Neuronal stem cell (in vitro differentiated cells): ENCODE measurements around the gene AGAP1.

Experiments used
- DNase-seq: peaks from one replicate; pipeline ENCODE4 v3.0.0-alpha.2; 2013; ENCODE audit warnings: low spot score
- H2AFZ ChIP-seq: one replicate; pipeline ENCODE4 v1.6.1; 2013; ENCODE audit warnings: mild to moderate bottlenecking, low read length, inconsistent platforms
- H2AK5ac ChIP-seq: 2 replicates; pipeline ENCODE4 v1.6.1; 2013; ENCODE audit warnings: low read depth, mild to moderate bottlenecking, inconsistent platforms, low read length, moderate library complexity, mixed read lengths
- H2BK120ac ChIP-seq: 2 replicates; pipeline ENCODE4 v1.6.1; 2013; ENCODE audit warnings: low read depth, mild to moderate bottlenecking, inconsistent platforms, low read length, moderate library complexity, mixed read lengths
- H2BK12ac ChIP-seq: one replicate; pipeline ENCODE4 v1.6.1; 2013; ENCODE audit warnings: low read length, inconsistent platforms
- H2BK15ac ChIP-seq: 2 replicates; pipeline ENCODE4 v1.6.1; 2013; ENCODE audit warnings: mild to moderate bottlenecking, low read length, inconsistent platforms, mixed read lengths
- H2BK5ac ChIP-seq: one replicate; pipeline ENCODE4 v1.6.1; 2013; ENCODE audit warnings: inconsistent platforms, mild to moderate bottlenecking, low read length, moderate library complexity
- H3K14ac ChIP-seq: one replicate; pipeline ENCODE4 v1.6.1; 2013; ENCODE audit warnings: low read length, inconsistent platforms
- H3K18ac ChIP-seq: 2 replicates; pipeline ENCODE4 v1.6.1; 2013; ENCODE audit warnings: low read length, inconsistent platforms
- H3K23ac ChIP-seq: 2 replicates; pipeline ENCODE4 v1.6.1; 2013; ENCODE audit warnings: low read depth, mild to moderate bottlenecking, mixed read lengths, low read length, inconsistent platforms; ENCODE audit not compliant: poor library complexity
- H3K27ac ChIP-seq: replicated peaks from 3 replicates; pipeline ENCODE4 v1.5.1; 2013; ENCODE audit warnings: low read length, inconsistent platforms
- H3K27me3 ChIP-seq, 3 experiments: 2 replicates each; pipeline ENCODE4 v1.6.1; 2013; ENCODE audit warnings: low read length in 3 of 3, mild to moderate bottlenecking in 2 of 3, inconsistent platforms in 1 of 3, low read depth in 1 of 3, mixed read lengths in 1 of 3, moderate library complexity in 1 of 3; ENCODE audit not compliant: control insufficient read depth in 3 of 3, insufficient read depth in 3 of 3
- H3K36me3 ChIP-seq, 2 donors: replicated peaks in 1 of 2; 2 replicates each; pipeline ENCODE4 v1.6.1; 2013; ENCODE audit warnings: low read length in 2 of 2; ENCODE audit not compliant: control insufficient read depth in 2 of 2, insufficient read depth in 2 of 2
- H3K4ac ChIP-seq: 2 replicates; pipeline ENCODE4 v1.6.1; 2013; ENCODE audit warnings: inconsistent platforms, mild to moderate bottlenecking, low read length, moderate library complexity
- H3K4me1 ChIP-seq, 2 donors: 1 replicate in 1 of 2; 2 replicates in 1 of 2; pipeline ENCODE4 v1.6.1; 2013; ENCODE audit warnings: low read length in 2 of 2, low read depth in 1 of 2; ENCODE audit not compliant: control insufficient read depth in 2 of 2, insufficient read depth in 1 of 2
- H3K4me2 ChIP-seq: one replicate; pipeline ENCODE4 v1.6.1; 2013; ENCODE audit warnings: mild to moderate bottlenecking, low read length, inconsistent platforms; ENCODE audit not compliant: insufficient read depth, poor library complexity, severe bottlenecking
- H3K4me3 ChIP-seq, 2 donors: 2 replicates each; pipeline ENCODE4 v1.5.1; 2013; ENCODE audit warnings: low read length in 2 of 2, mild to moderate bottlenecking in 2 of 2, inconsistent platforms in 1 of 2, moderate library complexity in 1 of 2
- H3K79me1 ChIP-seq: one replicate; pipeline ENCODE4 v1.6.1; 2013; ENCODE audit warnings: low read depth, mild to moderate bottlenecking, inconsistent platforms, low read length, moderate library complexity
- H3K9ac ChIP-seq: one replicate; pipeline ENCODE4 v1.6.1; 2013; ENCODE audit warnings: mild to moderate bottlenecking, low read depth, low read length, inconsistent platforms; ENCODE audit not compliant: poor library complexity
- H3K9me3 ChIP-seq, 2 donors: replicated peaks in 1 of 2; 2 replicates each; pipeline versions ENCODE3 to v1.6.1; 2013; ENCODE audit warnings: low read length in 2 of 2, mild to moderate bottlenecking in 2 of 2, inconsistent platforms in 1 of 2, low read depth in 1 of 2, mixed read lengths in 1 of 2, moderate library complexity in 1 of 2; ENCODE audit not compliant: control insufficient read depth in 2 of 2, insufficient read depth in 1 of 2
- H4K8ac ChIP-seq: one replicate; pipeline ENCODE4 v1.6.1; 2013; ENCODE audit warnings: low read depth, mild to moderate bottlenecking, inconsistent platforms, low read length, moderate library complexity
- H4K91ac ChIP-seq: one replicate; pipeline ENCODE4 v1.6.1; 2013; ENCODE audit warnings: low read length, low read depth, mild to moderate bottlenecking, inconsistent platforms; ENCODE audit not compliant: poor library complexity
- WGBS, 2 donors: extraction: QIAGEN DNeasy Blood & Tissue Kit; methylation state at CpG; one replicate each; pipeline ENCODE4 v1.1.7; 2013; ENCODE audit warnings: missing lambda C conversion rate in 2 of 2, mixed read lengths in 1 of 2; ENCODE audit not compliant: insufficient read length in 2 of 2, insufficient replicate concordance in 1 of 2; ENCODE audit errors: extremely low coverage in 2 of 2; 5-methylcytosine and 5-hydroxymethylcytosine counted together

The AGAP1 gene

GRCh38 chr2:235563056-235563910, 69.4 kb downstream of the AGAP1 start:
- Histone ChIP-seq H3K36me3 (peaks cover 0 to 3% of the 10 kb centered on the region in 2 donors), H3K4ac (no peak overlapping the region), H4K91ac (no peak overlapping the region), H4K8ac (no peak overlapping the region), H3K4me3 (peak overlapping the region in 1 of 2 donors; percentile 19), H3K9me3 (peaks cover 6 to 10% of the 10 kb centered on the region in 2 donors), H3K18ac (no peak overlapping the region), H2BK12ac (no peak overlapping the region), H3K9ac (no peak overlapping the region), H3K4me1 (peaks cover 4 to 9% of the 10 kb centered on the region in 2 donors), H2BK120ac (no peak overlapping the region), H3K23ac (peak overlapping the region; percentile 6), H2BK15ac (no peak overlapping the region), H3K4me2 (no peak overlapping the region), H2BK5ac (no peak overlapping the region), H3K14ac (no peak overlapping the region), H2AK5ac (no peak overlapping the region), H3K79me1 (peaks cover 10% of the 10 kb centered on the region), H2AFZ (no peak overlapping the region), H3K27me3 (no peaks in the 10 kb centered on the region), H3K27ac (no peak overlapping the region)
- WGBS, 2 donors: no CpG with 5 or more reads among the region's 13 CpGs
- no peak for DNase-seq

GRCh38 chr2:235564066-235564465, 70.2 kb downstream of the AGAP1 start:
- no peak overlapping the region for H2BK12ac ChIP-seq
- no peak overlapping the region for H3K9ac ChIP-seq

DNA sequence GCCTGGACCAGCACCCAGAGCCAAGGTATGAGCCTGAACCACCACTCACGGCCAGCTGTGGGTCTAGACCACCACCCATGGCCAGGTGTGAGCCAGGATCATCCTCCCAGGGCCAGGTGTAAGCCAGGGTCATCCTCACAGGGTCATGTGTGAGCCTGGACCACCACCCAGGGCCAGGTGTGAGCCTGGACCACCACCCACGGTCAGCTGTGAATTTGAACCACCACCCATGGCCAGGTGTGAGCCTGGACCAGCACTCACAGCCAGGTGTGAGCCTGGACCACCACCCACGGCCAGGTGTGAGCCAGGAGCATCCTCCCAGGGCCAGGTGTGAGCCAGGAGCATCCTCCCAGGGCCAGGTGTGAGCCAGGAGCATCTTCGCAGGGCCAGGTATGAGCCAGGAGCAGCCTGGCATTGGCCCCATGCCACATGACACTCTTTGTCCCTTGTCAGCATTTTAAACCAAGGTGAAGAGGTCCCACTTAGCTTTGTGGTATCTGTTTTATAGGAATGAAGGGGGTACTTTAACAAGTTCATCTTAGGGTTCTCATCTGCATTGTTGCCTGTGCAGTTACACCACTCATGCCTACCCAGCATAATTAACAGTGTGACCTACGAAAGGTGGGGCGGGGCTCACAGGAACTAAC, 71.2 kb downstream of the AGAP1 start:
- Histone ChIP-seq H4K8ac (no peak overlapping the region), H3K27ac (no peak overlapping the region), H2AFZ (no peak overlapping the region), H3K4me1 (peaks cover 0 to 12% of the 10 kb centered on the region in 2 donors), H2AK5ac (no peak overlapping the region), H3K9me3 (peaks cover 10 to 18% of the 10 kb centered on the region in 2 donors), H2BK120ac (no peak overlapping the region), H3K4me2 (no peak overlapping the region), H3K18ac (peak overlapping the region; percentile 50), H3K79me1 (peaks cover 12% of the 10 kb centered on the region), H2BK5ac (no peak overlapping the region), H3K4ac (no peak overlapping the region), H3K36me3 (peaks cover 4 to 9% of the 10 kb centered on the region in 2 donors), H3K23ac (peak overlapping the region; percentile 37), H4K91ac (no peak overlapping the region), H2BK15ac (no peak overlapping the region), H3K27me3 (no peaks in the 10 kb centered on the region), H3K9ac (peak overlapping the region; percentile 31), H3K4me3 (no peak overlapping the region), H3K14ac (peak overlapping the region; percentile 73), H2BK12ac (no peak overlapping the region)
- DNase-seq: no peak
- no CpG with 5 or more reads among the region's 6 CpGs for WGBS, 2 donors

More at GRCh38 chr2:235564066-235564465, 70.2 kb downstream of the AGAP1 start:
- no peak overlapping the region for H2BK120ac ChIP-seq
- no peaks in the 10 kb centered on the region for H3K27me3 ChIP-seq
- no peak overlapping the region for H3K4me3 ChIP-seq
- no peak overlapping the region for H3K4me2 ChIP-seq
- H3K4me1 ChIP-seq: peaks cover 0 to 9% of the 10 kb centered on the region in 2 donors
- peaks cover 12% of the 10 kb centered on the region for H3K79me1 ChIP-seq
- whole genome bisulfite sequencing, 2 donors: no CpG with 5 or more reads among the region's 6 CpGs
- H2BK15ac ChIP-seq: no peak overlapping the region
- H2AFZ ChIP-seq: no peak overlapping the region
- H4K91ac ChIP-seq: no peak overlapping the region
- no peak overlapping the region for H3K4ac ChIP-seq
- H3K9me3 ChIP-seq: peaks cover 10 to 18% of the 10 kb centered on the region in 2 donors
- H3K23ac ChIP-seq: no peak overlapping the region
- no peak for DNase-seq
- H3K14ac ChIP-seq: no peak overlapping the region
- H4K8ac ChIP-seq: no peak overlapping the region
- no peak overlapping the region for H2BK5ac ChIP-seq
- no peak overlapping the region for H3K18ac ChIP-seq
- H3K36me3 ChIP-seq: peaks cover 4 to 9% of the 10 kb centered on the region in 2 donors
- H3K27ac ChIP-seq: no peak overlapping the region
- H2AK5ac ChIP-seq: no peak overlapping the region

GRCh38 chr2:235566415-235566814, 72.6 kb downstream of the AGAP1 start:
- Histone ChIP-seq H3K4me1 (peaks cover 0 to 10% of the 10 kb centered on the region in 2 donors), H3K36me3 (peaks cover 4 to 9% of the 10 kb centered on the region in 2 donors), H3K14ac (no peak overlapping the region), H4K91ac (no peak overlapping the region), H3K27me3 (no peaks in the 10 kb centered on the region), H2BK5ac (no peak overlapping the region), H3K4me2 (no peak overlapping the region), H3K4ac (no peak overlapping the region), H2AFZ (no peak overlapping the region), H3K18ac (peak overlapping the region; percentile 19), H2AK5ac (no peak overlapping the region), H4K8ac (no peak overlapping the region), H3K27ac (no peak overlapping the region), H2BK15ac (no peak overlapping the region), H3K9me3 (peaks cover 10 to 18% of the 10 kb centered on the region in 2 donors), H2BK12ac (no peak overlapping the region), H2BK120ac (no peak overlapping the region), H3K79me1 (peaks cover 12% of the 10 kb centered on the region), H3K4me3 (no peak overlapping the region), H3K23ac (no peak overlapping the region), H3K9ac (no peak overlapping the region)
- DNase-seq: no peak
- no CpG with 5 or more reads among the region's 11 CpGs for WGBS, 2 donors
